ENCODE results near the gene USP2.
"Not testable (repeated sequence)": the region's sequence is repeated elsewhere in the genome, so short reads cannot be mapped to it uniquely, and the experiment has no call there.

The USP2 gene

DNA sequence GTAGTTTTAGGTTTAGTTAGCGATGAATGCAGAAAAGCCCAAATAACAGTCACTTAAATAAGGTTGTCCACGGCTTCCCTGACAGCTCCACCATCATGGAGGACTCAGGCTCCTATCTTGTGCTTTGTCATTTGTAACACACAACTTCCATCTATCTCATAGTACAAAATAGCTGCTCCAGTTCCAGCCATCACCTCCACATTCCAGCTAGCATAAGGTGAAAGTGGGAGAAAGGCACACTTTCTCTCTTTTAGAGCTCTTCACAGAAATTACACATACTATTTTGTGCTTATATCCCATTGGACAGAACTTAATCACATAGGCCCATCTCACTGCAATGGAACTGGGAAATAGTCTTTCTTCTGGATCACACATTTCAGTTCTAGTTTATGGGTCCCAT is 32.8 kb upstream of the USP2 start:
- DNase-seq (ENCODE audit: low read depth in 2 of 3, low spot score in 1 of 3) = no peak

DNA sequence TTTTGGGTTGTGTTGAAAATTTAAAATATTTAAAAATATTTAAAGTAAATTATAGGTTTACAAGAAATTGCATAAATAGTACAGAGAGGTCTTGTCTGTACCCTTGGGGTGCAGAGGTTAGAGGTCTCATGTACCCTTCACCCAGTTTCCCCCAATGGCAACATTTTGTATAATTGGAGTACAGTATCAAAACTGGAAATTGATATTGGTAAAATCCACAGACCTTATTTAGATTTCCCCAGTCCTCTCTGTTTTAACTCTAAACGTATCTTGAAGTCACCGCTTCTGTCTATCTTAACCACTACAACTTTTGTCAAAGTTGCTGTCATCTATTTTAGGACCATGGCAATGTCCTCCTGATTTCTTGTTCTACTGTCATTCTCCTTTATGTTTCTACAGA is 30.6 kb upstream of the USP2 start:
- DNase-seq (ENCODE audit: low read depth in 2 of 3, low spot score in 1 of 3) = no peak

DNA sequence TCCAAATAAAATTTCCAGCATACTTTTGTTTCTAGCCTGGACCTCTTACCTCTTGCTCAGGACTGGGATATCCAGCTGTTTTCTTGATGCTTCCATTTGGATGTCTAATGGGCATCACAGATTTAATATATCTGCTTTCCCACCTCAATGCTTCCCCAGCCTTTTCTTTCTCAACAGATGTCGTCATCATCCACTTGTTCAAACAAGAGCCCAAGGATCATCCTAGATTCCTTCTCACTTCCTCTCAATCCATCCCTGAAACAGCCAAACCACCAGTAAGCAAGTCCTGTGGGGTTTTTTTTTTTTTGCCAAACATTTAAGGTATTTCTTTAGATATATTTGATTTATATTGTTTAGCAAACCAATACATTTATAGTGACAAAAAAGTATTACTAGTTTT is 29.0 kb upstream of the USP2 start:
- DNase-seq (ENCODE audit: low read depth in 2 of 3, low spot score in 1 of 3) = no peak

DNA sequence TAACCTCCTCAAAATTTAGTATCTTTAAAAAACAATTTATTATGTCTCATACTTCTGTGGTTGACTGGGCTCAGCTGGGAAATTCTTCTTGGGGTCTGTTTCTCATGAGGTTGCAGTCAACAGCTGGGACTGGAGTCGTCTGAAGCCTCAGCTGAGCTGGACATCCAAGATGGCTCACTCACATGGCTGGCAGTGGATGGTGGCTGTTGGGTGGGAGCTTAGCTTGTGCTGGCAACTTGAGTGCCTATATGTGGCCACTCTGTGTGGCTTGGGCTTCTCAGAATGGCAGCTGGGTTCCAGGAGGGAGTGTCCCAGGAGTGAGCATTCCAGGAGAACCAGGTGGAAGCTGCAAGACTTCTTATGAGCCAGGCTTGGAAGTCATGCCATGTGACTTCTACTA is 28.2 kb upstream of the USP2 start:
- no peak for DNase-seq (ENCODE audit: low read depth in 2 of 3, low spot score in 1 of 3)

DNA sequence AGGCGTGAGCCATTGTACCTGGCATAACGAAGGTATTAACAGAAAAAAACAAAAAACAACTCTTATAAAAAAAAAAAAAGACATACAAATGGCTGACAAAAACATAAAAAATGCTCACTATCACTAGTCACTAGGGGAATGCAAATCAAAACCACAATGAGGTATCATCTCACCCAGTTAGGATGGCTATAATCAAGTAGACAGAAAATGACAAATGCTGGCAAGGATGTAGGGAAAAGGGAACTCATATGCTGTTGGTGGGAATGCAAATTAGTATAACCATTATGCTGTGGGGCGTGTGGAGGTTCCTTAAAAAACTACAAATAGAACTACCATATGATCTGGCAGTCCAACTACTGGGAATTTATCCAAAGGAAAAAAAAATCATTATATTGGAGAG is 24.5 kb upstream of the USP2 start:
- DNase-seq (ENCODE audit: low read depth in 2 of 3, low spot score in 1 of 3) = no peak

DNA sequence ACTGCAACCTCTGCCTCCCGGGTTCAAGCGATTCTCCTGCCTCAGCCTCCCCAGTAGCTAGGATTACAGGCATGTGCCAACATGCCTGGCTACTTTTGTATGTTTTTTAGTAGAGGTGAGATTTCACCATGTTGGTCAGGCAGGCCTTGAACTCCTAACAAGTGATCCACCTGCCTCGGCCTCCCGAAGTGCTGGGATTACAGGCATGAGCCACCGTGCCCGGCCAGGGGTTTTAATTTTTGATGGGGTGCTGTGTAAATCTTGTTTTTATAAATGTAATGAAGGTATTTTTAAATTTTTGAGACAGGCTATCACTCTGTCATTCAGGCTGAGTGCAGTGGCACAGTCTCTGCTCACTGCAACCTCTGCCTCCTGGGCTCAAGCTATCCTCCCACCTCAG is 24.0 kb upstream of the USP2 start:
- DNase-seq (ENCODE audit: low read depth in 2 of 3, low spot score in 1 of 3) = not testable (repeated sequence)

DNA sequence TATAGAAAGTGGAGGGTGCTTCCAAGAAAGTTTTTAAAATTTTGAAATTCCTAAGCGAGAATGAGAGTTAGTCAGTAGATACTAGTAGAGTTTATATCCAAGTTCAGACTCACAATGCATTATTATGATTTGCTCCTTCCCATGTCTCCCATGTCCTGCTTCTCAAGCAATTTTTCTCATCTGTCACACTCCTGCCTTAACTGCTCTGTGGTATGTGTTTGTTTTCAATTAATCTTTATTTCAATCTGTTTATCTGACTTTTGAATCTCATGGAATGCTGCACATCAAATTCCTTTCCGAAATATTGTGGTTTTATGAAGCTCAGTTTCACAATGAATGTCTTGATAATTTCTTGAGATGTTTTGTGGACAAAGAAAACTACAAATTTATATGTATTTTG is 23.4 kb upstream of the USP2 start:
- no peak for DNase-seq (ENCODE audit: low read depth in 2 of 3, low spot score in 1 of 3)

DNA sequence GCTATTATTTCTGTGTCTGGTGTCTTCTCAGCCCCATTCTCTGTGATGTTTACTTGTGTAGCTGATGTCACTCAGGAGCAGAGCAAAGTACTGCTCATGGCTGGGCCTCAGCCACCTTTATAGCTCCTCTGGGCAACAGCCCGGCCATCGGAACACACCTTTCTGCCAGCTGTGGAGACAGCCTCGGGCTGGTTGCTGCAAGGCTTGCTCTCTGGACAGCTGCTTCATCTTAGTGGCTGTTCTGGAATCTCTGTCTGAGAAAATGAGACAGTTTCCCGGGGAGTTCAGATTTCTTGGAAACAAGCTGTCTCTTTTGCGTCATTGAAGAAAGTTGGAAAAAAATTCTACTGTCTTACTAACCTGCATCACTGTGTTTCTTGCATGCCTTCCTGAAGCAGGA is 21.5 kb upstream of the USP2 start:
- DNase-seq (ENCODE audit: low read depth in 2 of 3, low spot score in 1 of 3) = no peak

DNA sequence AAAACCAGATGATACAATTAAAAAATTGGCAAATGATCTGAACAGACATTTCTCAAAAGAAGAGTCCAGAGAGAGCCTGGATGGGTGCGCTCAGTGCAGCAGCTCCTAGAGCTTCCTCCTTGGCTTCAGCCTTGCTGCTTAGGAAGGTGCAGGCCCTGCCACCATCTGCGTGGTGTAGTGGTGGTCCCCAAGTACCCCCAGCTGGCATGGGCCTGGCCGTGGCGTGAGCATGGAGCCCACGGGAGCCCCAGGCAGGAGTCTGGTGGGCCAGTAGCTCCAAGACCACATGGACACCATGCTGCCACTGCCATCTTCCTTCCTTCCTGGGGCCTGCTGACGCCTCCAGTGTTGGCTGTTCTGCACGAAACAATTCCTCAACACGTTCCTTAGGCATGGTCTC is 21.0 kb upstream of the USP2 start:
- no peak for DNase-seq (ENCODE audit: low read depth in 2 of 3, low spot score in 1 of 3)

DNA sequence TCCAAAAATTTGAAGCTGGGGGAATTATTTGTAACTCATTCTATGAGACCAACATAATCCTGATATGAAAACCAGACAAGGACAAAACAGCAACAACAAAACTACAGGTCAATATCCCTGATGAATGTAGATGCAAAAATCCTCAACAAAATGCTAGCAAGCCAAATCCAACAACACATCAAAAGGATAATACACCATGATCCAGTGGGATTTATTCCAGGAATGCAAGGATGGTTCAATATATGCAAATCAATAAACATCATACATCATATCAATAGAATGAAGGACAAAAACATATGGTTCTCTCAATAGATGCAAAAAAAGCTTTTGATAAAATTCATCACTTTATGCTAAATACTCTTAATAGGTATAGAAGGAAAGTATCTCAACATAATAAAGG is 19.4 kb upstream of the USP2 start:
- DNase-seq (ENCODE audit: low read depth in 2 of 3, low spot score in 1 of 3) = no peak

DNA sequence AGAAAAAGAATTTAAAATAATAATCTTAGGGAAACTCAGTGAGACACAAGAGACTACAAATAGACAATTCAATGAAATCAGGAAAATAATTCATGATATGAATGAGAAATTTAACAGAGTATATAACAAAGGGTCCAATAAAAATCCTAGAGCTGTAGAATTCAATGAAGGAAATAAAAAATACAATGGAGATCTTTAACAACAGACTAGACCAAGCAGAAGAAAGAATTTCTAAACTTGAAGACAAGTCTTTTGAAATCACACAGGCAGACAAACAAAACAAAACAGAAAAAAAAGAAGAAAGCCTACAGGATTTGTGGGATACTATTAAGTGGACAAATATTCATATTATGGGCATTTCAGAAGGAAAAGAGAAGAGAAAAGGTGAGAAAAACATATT is 16.2 kb upstream of the USP2 start:
- DNase-seq (ENCODE audit: low read depth in 2 of 3, low spot score in 1 of 3) = no peak

DNA sequence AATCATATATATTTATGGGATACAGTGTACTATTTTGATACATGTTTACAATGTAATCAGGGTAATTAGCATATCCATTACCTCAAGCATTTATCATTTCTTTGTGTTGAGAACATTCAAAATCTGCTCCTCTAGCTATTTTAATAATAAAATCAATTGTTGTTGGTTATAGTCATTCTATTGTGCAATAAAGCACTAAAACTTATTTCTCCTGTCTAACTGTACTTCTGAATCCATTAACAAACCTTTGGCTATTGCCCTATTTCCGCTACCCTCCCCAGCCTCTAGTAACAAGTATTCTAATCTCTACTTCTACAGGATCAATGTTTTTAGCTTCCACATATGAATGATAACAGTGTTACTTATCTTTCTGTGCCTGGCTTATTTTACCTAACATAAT is 15.3 kb upstream of the USP2 start:
- DNase-seq (ENCODE audit: low read depth in 2 of 3, low spot score in 1 of 3) = no peak

DNA sequence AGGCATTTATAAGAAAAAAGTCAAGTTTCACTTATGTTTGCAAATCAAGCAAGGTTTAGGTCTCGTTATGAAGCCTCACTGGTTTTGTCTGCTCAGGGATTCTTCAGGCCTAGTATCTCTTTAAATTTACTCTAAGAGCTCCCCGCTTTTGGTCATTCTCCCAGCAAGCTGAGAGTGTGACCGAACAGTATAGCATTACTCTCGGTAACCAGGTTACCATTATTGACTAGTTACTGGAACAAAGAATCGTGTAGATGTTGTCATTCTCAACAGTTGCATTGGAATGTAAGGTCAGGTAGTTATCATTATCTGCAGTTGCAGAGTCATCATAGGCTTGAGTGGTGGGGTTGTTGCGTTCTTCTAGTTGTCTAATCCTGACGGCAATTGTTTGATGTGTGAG is 9.8 kb upstream of the USP2 start:
- DNase-seq (ENCODE audit: low read depth in 2 of 3, low spot score in 1 of 3) = no peak

DNA sequence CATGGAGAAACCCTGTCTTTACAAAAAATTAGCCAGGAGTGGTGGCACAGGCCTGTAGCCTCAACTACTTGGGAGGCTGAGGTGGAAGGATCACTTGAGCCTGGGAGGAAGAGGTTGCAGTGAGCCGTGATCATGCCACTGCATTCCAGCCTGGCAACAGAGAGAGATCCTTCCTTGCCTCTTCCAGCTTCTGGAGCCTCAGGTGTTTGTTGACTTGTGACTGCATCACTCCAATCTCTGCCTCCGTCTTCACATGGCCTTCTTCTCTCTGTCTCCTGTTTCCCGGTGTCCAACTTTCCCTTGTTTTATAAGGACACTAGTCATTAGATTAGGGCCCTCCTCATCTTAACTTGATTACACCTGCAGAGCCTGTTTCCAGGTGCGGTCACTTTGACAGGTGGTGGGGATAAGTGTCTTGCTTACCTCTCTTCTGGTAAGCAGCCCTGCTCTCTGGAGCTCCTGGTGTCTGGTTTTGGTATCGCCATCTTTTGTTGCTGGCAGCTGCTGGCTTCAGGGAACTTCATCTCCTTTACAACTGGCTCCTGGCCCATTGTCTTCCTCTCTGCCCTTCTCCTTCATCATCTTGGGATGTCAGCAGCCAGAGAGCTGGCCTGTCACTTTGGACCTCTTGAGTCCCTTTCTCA is 8.2 kb upstream of the USP2 start:
- no peak for DNase-seq (ENCODE audit: low read depth in 2 of 3, low spot score in 1 of 3)

DNA sequence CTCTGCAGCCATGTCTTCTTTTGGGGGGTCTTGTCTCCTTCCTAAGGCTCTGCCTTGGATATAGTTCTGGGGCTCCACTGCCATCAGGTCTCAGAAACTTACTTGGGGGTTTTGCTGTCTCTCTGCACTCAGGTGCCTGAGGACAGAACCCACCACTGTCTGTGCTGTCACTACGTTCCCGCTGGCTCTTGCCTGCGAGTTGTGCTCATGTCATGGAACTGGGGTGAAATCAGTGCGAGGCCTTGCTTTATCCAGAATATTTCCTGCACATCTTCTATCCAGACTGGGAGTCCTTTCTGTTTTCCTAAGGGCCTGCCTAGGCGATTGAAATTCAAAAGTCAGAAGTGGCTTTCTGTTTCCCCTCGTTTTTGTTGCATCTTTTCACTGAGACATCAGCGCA is 6.6 kb upstream of the USP2 start:
- no peak for DNase-seq (ENCODE audit: low read depth in 2 of 3, low spot score in 1 of 3)

DNA sequence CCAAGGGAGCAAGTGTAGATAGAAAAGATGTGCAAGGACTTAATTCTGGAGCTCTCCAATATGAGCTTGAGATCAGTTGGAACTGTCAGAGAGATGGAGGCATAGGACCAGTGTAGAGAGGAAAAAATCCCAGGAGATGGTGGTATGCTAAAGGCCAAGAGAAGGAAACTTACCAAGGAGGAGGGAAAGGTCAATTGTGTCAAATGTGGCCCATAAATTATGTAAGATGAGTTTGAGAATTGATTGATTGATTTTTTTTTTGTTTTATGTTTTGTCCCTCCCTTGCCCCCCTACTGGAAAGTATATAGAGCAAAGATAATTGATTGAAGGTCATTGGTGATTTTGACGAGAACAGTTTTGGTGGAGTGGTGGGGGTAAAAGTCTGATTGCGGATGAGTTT is 2.8 kb upstream of the USP2 start:
- no peak for DNase-seq (ENCODE audit: low read depth in 2 of 3, low spot score in 1 of 3)

DNA sequence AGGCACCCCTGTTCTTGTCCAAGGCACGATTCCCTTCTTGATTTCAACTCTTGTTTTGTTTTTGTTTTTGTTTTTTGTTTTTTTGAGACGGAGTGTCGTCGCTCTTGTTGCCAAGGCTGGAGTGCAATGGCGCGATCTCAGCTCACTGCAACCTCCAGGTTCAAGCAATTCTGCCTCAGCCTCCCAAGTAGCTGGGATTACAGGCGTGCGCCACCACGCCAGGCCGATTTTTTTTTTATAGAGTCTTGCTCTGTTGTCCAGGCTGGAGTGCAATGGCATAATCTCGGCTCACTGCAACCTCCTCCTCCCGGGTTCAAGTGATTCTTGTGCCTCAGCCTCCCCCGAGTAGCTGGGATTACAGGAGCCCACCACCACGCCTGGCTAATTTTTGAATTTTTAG is 1.0 kb upstream of the USP2 start:
- DNase-seq (ENCODE audit: low read depth in 2 of 3, low spot score in 1 of 3) = not testable (repeated sequence)

DNA sequence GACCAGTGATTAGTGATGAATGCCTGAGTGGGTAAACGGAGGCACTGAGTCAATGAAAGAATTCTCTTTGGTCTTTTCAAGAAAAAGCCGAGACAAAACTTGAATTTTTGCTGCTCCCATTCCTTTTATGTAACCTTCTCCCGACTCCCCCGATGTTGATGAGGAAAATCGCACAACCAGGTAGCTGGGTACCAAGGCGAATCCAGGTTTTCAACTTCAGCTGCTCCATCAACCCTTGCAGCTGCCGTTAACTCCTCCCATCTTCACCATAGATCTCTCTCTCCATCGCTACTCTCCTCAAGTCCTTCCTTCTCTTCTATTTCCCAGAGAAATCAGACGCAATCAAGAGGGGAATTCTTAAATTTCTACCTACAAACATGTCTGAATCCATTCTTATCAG is 611 bp upstream of the USP2 start:
- DNase-seq (ENCODE audit: low read depth in 2 of 3, low spot score in 1 of 3) = no peak

DNA sequence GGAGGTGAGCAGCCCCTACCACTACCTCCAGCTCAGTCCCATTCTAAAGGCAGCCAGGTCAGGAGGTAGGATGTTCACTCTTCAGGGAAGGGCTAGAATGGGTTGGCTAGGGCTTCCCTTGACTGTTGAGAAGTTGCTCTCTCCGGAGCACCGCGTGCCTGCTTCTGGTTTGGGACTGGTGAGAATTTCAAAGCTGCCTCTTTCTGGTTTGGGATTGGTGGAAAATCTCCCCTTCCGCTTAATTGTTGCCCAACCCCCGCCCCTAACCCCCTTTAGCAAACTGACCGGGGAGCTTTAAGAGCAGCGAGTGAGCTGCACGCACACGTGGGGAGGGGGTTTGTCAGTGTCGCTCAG is 686 bp downstream of the USP2 start:
- DNase-seq (ENCODE audit: low read depth in 2 of 3, low spot score in 1 of 3) = no peak

DNA sequence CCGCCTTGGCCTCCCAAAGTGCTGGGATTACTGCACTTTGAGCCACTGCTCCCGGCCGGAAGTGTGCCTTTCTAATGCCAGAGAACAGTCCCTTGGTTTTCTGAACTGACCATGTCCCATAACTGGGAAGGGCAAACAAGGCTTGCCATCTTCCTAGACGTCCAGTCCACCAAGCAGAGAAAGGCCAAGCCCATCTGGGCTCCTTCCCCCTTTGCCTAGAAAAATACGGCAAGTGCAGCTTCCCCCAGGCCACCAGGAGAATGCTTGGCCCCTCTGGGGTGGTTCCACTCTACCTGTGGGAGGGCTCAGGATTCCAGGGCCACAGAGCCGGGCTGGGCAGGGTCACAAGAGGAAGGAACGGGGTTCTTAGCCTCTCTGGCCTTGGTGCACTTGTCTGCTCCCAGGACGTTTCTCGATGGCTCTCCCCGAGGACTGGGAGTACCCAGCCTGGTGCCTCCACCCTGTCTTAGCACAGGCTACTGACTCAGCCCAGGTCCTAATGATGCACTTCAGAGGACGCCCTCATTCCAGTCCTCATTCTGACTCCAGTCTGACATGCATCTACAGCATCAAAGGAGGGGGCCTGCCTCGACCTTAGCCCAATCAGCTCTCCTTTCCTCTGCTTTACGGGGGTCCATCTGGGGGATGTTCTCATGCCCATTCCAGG is 1.2 kb downstream of the USP2 start:
- DNase-seq (ENCODE audit: low read depth in 2 of 3, low spot score in 1 of 3) = no peak

DNA sequence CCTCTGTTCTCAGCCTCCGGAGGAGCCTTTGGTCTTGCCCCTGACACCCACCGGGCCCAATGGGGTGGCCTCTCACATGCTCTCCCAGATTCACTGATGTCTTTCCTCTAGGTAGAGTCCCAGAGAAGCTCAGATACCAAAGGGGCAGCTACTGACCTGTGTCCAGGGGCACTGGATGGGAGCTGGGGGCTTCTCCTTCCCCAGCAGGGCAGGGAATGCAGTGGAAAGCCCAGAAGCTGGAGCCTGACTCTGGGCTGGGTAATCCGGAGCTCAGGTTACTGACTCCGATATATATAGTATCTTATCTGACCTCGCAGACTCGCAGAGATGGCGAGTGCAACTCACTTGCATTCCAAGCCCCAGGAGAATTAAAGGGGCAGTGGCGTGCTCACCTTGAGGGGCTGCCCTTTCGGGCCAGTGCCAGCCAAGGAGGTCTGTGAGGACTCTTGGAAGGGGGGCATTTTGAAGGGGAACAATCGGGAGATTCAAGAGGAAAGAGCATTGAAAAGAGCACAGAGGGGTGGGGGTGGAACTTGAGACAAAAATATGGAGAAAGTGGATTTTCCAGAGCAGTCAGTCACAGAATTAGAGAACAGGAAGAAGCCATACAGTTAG is 2.5 kb downstream of the USP2 start:
- no peak for DNase-seq (ENCODE audit: low read depth in 2 of 3, low spot score in 1 of 3)

DNA sequence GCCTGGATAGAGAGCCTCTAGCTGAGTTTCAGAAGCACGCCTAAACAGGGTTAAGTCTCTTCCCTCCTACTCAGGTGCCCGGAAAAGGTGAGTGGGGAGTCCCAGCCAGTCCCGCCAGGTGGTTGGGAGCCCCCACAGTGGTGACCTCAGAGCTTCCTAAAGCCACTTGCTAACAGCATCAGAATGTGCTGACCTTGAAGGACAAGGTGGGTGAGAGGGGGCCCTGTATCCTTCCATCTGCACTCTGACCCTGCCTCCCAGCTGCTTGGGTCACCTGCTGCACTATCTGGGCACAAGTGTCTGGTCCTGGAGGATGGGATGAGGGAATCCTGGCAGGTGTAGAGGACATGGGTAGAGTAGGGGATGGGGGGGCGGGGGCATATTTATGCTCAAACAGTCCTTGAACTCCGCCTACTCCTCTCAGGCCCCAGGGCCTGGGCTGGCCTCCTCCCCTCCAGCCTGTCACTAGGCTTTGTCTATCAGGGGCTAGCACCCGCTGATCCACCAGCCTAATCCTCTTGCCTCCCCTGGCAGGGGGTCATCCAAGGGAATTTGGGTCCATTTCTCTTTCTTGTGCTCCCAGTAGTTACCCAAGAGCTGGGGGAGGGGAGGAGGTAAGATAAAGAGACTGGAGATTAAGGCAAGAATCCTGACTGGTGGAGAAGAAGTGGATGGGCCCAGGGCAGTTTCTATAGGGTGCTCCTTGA is 3.4 kb downstream of the USP2 start:
- DNase-seq (ENCODE audit: low read depth in 2 of 3, low spot score in 1 of 3) = no peak
